ENCODE measurements around the gene TUSC2.
"Not testable (repeated sequence)": the region's sequence is repeated elsewhere in the genome, so short reads cannot be mapped to it uniquely, and the experiment has no call there.

DNA sequence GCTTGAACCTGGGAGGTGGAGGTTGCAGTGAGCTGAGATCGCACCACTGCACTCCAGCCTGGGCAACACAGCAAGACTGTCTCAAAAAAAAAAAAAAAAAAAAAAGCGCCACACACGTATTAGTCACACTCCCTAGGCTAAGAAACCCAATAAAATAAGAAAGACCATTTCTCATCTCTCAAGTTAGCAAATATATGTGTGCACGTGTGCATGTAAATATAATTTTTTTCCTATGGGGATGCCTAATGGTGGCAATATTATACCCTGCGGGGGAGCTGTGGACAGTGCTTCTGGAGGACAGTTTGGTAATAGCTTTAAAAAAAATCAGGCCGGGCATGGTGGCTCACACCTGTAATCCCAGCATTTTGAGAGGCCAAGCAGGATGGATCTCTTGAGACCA lies 43.9 kb downstream of the TUSC2 start:
- not testable (repeated sequence) for TF ChIP-seq SIN3A (IDR thresholded peaks at IDR 0.05; ENCODE audit: borderline replicate concordance, insufficient read depth, low read depth, low read length); POLR2AphosphoS5 (IDR thresholded peaks at IDR 0.05; ENCODE audit: low read depth, low read length)
- TF ChIP-seq, protein P1, sequence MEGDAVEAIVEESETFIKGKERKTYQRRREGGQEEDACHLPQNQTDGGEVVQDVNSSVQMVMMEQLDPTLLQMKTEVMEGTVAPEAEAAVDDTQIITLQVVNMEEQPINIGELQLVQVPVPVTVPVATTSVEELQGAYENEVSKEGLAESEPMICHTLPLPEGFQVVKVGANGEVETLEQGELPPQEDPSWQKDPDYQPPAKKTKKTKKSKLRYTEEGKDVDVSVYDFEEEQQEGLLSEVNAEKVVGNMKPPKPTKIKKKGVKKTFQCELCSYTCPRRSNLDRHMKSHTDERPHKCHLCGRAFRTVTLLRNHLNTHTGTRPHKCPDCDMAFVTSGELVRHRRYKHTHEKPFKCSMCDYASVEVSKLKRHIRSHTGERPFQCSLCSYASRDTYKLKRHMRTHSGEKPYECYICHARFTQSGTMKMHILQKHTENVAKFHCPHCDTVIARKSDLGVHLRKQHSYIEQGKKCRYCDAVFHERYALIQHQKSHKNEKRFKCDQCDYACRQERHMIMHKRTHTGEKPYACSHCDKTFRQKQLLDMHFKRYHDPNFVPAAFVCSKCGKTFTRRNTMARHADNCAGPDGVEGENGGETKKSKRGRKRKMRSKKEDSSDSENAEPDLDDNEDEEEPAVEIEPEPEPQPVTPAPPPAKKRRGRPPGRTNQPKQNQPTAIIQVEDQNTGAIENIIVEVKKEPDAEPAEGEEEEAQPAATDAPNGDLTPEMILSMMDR (IDR thresholded peaks at IDR 0.05): not testable (repeated sequence)

Measured in Panc1 (cell line).